ENCODE data around the gene C1orf167.

Gene C1orf167

GRCh38 chr1:11838349-11839272 lies 76.6 kb downstream of the C1orf167 start:
- FAIRE-seq = no peak
